ENCODE measurements around the gene NAA40. TPM values are rescaled to one million over a fixed set of nuclear protein-coding genes. Genes with fewer than 3 reads are reported as not detected.

Gene NAA40
- total and polyA plus RNA-seq, 2 of the 13 experiments (the other 11 are each of a cell fraction or from before 2014, with no cell fraction given), result 11.1 to 17.9 TPM

DNA sequence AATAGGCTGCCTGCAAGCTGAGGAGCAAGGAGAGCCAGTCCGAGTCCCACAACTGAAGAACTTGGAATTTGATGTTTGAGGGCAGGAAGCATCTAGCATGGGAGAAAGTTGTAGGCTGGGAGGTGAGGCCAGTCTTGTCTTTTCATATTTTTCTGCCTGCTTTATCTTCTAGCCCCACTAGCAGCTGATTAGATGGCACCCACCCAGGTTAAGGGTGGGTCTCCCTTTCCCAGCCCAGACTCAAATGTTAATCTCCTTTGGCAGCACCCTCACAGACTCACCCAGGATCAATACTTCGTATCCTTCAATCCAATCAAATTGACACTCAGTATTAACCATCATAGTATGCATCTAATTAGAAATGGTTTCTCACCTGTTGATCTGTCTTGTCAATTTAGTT, 30.7 kb downstream of the NAA40 start:
- Histone ChIP-seq H3K79me2 (ENCODE audit: insufficient read depth, low read length) (no peaks in the 10 kb centered on the region), H3K4me1 (ENCODE audit: insufficient read depth, low read length) (peaks cover 26% of the 10 kb centered on the region), H3K9me3 (ENCODE audit: low read length) (no peaks in the 10 kb centered on the region), H3K36me3 (replicated peaks in 1 of 2; ENCODE audit: control insufficient read depth in 1 of 2, insufficient read depth in 2 of 2, low read length in 2 of 2) (no peaks in the 10 kb centered on the region), H3K27ac (ENCODE audit: extremely low read length, insufficient read depth, low read length) (no peak overlapping the region), H3K4me2 (ENCODE audit: low read depth, low read length) (no peak overlapping the region), H3K9ac (ENCODE audit: insufficient read depth, low read depth, low read length) (no peak overlapping the region), H4K20me1 (ENCODE audit: insufficient read depth, low read length) (no peaks in the 10 kb centered on the region), H2AFZ (ENCODE audit: low read length) (no peak overlapping the region), H3K4me3 (replicated peaks in 1 of 3; ENCODE audit: insufficient read depth in 1 of 3, low read depth in 2 of 3, low read length in 3 of 3) (no peak overlapping the region), H3K27me3 (ENCODE audit: control insufficient read depth in 1 of 2, insufficient read depth in 2 of 2, low read length in 2 of 2) (peaks cover 0 to 1% of the 10 kb centered on the region in 2 experiments; a peak in 2 of 5 replicates)
- WGBS (ENCODE audit: low lambda C conversion rate), result 69% methylated on average over 2 of the region's 2 CpGs
- FAIRE-seq (no peak), ATAC-seq (no peak), DNase-seq (ENCODE audit: low spot score) (no peak)
- POLR2A ChIA-PET, result no interaction called here
- intact Hi-C loops (cut with micrococcal nuclease; ENCODE audit: unreplicated experiment), result no loop called here
- BruUV-seq (replicated peaks), result no TSS peak
- CTCF ChIA-PET (ENCODE audit: low intra/inter-chr PET ratio, low total read pairs), result no interaction called here
- in situ Hi-C loops (cut with HindIII; ENCODE audit: extremely low pct_ligation_motif_present, low pct_unique_long_range_greater_than_20kb), result no loop called here
- TF ChIP-seq ZNF550 (CRISPR knock-in tag; IDR thresholded peaks at IDR 0.05; ENCODE audit: borderline replicate concordance) (no peak), ZC3H13 (CRISPR knock-in tag; IDR thresholded peaks at IDR 0.05) (no peak), KDM1A (CRISPR knock-in tag; IDR thresholded peaks at IDR 0.05) (no peak), ZSCAN30 (CRISPR knock-in tag; IDR thresholded peaks at IDR 0.05) (no peak), ZNF253 (CRISPR knock-in tag; IDR thresholded peaks at IDR 0.05; ENCODE audit: borderline replicate concordance) (no peak), MXI1 (IDR thresholded peaks at IDR 0.05; ENCODE audit: borderline replicate concordance, low read depth, low read length) (no peak), BHLHE40 (IDR thresholded peaks at IDR 0.05; ENCODE audit: low read length) (no peak)
- TF ChIP-seq, protein P1, sequence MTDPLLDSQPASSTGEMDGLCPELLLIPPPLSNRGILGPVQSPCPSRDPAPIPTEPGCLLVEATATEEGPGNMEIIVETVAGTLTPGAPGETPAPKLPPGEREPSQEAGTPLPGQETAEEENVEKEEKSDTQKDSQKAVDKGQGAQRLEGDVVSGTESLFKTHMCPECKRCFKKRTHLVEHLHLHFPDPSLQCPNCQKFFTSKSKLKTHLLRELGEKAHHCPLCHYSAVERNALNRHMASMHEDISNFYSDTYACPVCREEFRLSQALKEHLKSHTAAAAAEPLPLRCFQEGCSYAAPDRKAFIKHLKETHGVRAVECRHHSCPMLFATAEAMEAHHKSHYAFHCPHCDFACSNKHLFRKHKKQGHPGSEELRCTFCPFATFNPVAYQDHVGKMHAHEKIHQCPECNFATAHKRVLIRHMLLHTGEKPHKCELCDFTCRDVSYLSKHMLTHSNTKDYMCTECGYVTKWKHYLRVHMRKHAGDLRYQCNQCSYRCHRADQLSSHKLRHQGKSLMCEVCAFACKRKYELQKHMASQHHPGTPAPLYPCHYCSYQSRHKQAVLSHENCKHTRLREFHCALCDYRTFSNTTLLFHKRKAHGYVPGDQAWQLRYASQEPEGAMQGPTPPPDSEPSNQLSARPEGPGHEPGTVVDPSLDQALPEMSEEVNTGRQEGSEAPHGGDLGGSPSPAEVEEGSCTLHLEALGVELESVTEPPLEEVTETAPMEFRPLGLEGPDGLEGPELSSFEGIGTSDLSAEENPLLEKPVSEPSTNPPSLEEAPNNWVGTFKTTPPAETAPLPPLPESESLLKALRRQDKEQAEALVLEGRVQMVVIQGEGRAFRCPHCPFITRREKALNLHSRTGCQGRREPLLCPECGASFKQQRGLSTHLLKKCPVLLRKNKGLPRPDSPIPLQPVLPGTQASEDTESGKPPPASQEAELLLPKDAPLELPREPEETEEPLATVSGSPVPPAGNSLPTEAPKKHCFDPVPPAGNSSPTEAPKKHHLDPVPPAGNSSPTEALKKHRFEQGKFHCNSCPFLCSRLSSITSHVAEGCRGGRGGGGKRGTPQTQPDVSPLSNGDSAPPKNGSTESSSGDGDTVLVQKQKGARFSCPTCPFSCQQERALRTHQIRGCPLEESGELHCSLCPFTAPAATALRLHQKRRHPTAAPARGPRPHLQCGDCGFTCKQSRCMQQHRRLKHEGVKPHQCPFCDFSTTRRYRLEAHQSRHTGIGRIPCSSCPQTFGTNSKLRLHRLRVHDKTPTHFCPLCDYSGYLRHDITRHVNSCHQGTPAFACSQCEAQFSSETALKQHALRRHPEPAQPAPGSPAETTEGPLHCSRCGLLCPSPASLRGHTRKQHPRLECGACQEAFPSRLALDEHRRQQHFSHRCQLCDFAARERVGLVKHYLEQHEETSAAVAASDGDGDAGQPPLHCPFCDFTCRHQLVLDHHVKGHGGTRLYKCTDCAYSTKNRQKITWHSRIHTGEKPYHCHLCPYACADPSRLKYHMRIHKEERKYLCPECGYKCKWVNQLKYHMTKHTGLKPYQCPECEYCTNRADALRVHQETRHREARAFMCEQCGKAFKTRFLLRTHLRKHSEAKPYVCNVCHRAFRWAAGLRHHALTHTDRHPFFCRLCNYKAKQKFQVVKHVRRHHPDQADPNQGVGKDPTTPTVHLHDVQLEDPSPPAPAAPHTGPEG (CRISPR knock-in tag; IDR thresholded peaks at IDR 0.05), result no peak
- TF ChIP-seq, protein P2, sequence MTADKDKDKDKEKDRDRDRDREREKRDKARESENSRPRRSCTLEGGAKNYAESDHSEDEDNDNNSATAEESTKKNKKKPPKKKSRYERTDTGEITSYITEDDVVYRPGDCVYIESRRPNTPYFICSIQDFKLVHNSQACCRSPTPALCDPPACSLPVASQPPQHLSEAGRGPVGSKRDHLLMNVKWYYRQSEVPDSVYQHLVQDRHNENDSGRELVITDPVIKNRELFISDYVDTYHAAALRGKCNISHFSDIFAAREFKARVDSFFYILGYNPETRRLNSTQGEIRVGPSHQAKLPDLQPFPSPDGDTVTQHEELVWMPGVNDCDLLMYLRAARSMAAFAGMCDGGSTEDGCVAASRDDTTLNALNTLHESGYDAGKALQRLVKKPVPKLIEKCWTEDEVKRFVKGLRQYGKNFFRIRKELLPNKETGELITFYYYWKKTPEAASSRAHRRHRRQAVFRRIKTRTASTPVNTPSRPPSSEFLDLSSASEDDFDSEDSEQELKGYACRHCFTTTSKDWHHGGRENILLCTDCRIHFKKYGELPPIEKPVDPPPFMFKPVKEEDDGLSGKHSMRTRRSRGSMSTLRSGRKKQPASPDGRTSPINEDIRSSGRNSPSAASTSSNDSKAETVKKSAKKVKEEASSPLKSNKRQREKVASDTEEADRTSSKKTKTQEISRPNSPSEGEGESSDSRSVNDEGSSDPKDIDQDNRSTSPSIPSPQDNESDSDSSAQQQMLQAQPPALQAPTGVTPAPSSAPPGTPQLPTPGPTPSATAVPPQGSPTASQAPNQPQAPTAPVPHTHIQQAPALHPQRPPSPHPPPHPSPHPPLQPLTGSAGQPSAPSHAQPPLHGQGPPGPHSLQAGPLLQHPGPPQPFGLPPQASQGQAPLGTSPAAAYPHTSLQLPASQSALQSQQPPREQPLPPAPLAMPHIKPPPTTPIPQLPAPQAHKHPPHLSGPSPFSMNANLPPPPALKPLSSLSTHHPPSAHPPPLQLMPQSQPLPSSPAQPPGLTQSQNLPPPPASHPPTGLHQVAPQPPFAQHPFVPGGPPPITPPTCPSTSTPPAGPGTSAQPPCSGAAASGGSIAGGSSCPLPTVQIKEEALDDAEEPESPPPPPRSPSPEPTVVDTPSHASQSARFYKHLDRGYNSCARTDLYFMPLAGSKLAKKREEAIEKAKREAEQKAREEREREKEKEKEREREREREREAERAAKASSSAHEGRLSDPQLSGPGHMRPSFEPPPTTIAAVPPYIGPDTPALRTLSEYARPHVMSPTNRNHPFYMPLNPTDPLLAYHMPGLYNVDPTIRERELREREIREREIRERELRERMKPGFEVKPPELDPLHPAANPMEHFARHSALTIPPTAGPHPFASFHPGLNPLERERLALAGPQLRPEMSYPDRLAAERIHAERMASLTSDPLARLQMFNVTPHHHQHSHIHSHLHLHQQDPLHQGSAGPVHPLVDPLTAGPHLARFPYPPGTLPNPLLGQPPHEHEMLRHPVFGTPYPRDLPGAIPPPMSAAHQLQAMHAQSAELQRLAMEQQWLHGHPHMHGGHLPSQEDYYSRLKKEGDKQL (CRISPR knock-in tag; IDR thresholded peaks at IDR 0.05; ENCODE audit: low read depth), result no peak
- TF ChIP-seq, protein P3, sequence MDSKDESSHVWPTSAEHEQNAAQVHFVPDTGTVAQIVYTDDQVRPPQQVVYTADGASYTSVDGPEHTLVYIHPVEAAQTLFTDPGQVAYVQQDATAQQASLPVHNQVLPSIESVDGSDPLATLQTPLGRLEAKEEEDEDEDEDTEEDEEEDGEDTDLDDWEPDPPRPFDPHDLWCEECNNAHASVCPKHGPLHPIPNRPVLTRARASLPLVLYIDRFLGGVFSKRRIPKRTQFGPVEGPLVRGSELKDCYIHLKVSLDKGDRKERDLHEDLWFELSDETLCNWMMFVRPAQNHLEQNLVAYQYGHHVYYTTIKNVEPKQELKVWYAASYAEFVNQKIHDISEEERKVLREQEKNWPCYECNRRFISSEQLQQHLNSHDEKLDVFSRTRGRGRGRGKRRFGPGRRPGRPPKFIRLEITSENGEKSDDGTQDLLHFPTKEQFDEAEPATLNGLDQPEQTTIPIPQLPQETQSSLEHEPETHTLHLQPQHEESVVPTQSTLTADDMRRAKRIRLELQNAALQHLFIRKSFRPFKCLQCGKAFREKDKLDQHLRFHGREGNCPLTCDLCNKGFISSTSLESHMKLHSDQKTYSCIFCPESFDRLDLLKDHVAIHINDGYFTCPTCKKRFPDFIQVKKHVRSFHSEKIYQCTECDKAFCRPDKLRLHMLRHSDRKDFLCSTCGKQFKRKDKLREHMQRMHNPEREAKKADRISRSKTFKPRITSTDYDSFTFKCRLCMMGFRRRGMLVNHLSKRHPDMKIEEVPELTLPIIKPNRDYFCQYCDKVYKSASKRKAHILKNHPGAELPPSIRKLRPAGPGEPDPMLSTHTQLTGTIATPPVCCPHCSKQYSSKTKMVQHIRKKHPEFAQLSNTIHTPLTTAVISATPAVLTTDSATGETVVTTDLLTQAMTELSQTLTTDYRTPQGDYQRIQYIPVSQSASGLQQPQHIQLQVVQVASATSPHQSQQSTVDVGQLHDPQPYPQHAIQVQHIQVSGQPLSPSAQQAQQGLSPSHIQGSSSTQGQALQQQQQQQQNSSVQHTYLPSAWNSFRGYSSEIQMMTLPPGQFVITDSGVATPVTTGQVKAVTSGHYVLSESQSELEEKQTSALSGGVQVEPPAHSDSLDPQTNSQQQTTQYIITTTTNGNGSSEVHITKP (CRISPR knock-in tag; IDR thresholded peaks at IDR 0.05; ENCODE audit: low read depth), result no peak
